HFFc6 (cell line): ENCODE measurements around the gene MSMO1. TPM values are rescaled to one million over a fixed set of nuclear protein-coding genes. Genes with fewer than 3 reads are reported as not detected.

Source experiments
- DNase-seq: peaks from one replicate; pipeline ENCODE4 v3.0.0-alpha.2; 2018
- H3K27ac Mint-ChIP-seq: 2 replicates; pipeline ENCODE4 v1.8.0; 2020; ENCODE audit warnings: mild to moderate bottlenecking, mixed read lengths
- H3K27me3 Mint-ChIP-seq: 2 replicates; pipeline ENCODE4 v1.8.0; 2021; ENCODE audit warnings: mild to moderate bottlenecking, moderate library complexity, mixed read lengths; ENCODE audit not compliant: insufficient read depth
- H3K36me3 Mint-ChIP-seq: 2 replicates; pipeline ENCODE4 v1.8.0; 2021; ENCODE audit warnings: low read depth, mixed read lengths
- H3K4me1 Mint-ChIP-seq: 2 replicates; pipeline ENCODE4 v1.8.0; 2020; ENCODE audit warnings: low read depth, mixed read lengths
- H3K4me3 Mint-ChIP-seq: 2 replicates; pipeline ENCODE4 v1.8.0; 2020; ENCODE audit warnings: mild to moderate bottlenecking, moderate library complexity, mixed read lengths
- H3K9me3 Mint-ChIP-seq: 2 replicates; pipeline ENCODE4 v1.8.0; 2020; ENCODE audit warnings: mild to moderate bottlenecking, mixed read lengths
- CTCF ChIP-seq: fragments of 200-600 bp; sonication (generic); IDR thresholded peaks from 2 replicates; pipeline ENCODE4 v1.5.0; 2021; ENCODE audit warnings: antibody characterized with exemption, mild to moderate bottlenecking
- total RNA-seq, 6 experiments: library from RNA; stranded (reverse); fragmentation: NEBNext Ultra II Directional; extraction: Animal tissue kit (Norgen Biotek cat#: 25700); gene quantifications; 2 replicates in 1 of 6; 3 replicates in 5 of 6; pipeline ENCODE4 v1.2.3, GENCODE V29; 2021

MSMO1 gene
- total RNA-seq, 6 experiments from 2014 or later: 23.8 to 27.9 (median 25.6) TPM

- TF ChIP-seq CTCF: no peak
- no peaks in the 10 kb centered on the region for H3K27me3 Mint-ChIP-seq
- peaks cover 29% of the 10 kb centered on the region for H3K4me1 Mint-ChIP-seq
- no peak overlapping the region for H3K27ac Mint-ChIP-seq
- no peak overlapping the region for H3K4me3 Mint-ChIP-seq
- no peaks in the 10 kb centered on the region for H3K9me3 Mint-ChIP-seq
- no peak for DNase-seq
- peaks cover 3% of the 10 kb centered on the region; the same call in 1 of the 2 replicates for H3K36me3 Mint-ChIP-seq
These were observed 27.9 kb upstream of the MSMO1 start for GRCh38 chr4:165299399-165300060.

- DNase-seq: no peak
- peak overlapping the region; percentile 52 for H3K27ac Mint-ChIP-seq
These were observed 25.6 kb upstream of the MSMO1 start for GRCh38 chr4:165301833-165302232.

GRCh38 chr4:165302658-165303057 lies 24.8 kb upstream of the MSMO1 start:
- no peak for DNase-seq
- Mint-ChIP-seq H3K9me3 (no peaks in the 10 kb centered on the region), H3K36me3 (peaks cover 3% of the 10 kb centered on the region; the same call in 1 of the 2 replicates), H3K4me1 (peaks cover 29% of the 10 kb centered on the region), H3K4me3 (no peak overlapping the region), H3K27me3 (no peaks in the 10 kb centered on the region), H3K27ac (no peak overlapping the region)
- TF ChIP-seq CTCF: no peak

More at GRCh38 chr4:165301833-165302232, 25.6 kb upstream of the MSMO1 start:
- Mint-ChIP-seq H3K4me1 (peaks cover 29% of the 10 kb centered on the region), H3K36me3 (peaks cover 3% of the 10 kb centered on the region; the same call in 1 of the 2 replicates), H3K9me3 (no peaks in the 10 kb centered on the region), H3K4me3 (peak overlapping the region; percentile 86), H3K27me3 (no peaks in the 10 kb centered on the region)
- no peak for TF ChIP-seq CTCF

GRCh38 chr4:165308166-165308565 lies 19.3 kb upstream of the MSMO1 start:
- no peak for DNase-seq
- no peak overlapping the region for H3K4me3 Mint-ChIP-seq
- H3K9me3 Mint-ChIP-seq: no peaks in the 10 kb centered on the region
- no peaks in the 10 kb centered on the region for H3K27me3 Mint-ChIP-seq
- H3K4me1 Mint-ChIP-seq: peaks cover 23% of the 10 kb centered on the region
- H3K36me3 Mint-ChIP-seq: peaks cover 4% of the 10 kb centered on the region; the same call in 1 of the 2 replicates
- TF ChIP-seq CTCF: no peak
- H3K27ac Mint-ChIP-seq: no peak overlapping the region

- no peak for DNase-seq
- Mint-ChIP-seq H3K36me3 (peaks cover 4% of the 10 kb centered on the region; the same call in 1 of the 2 replicates), H3K27me3 (no peaks in the 10 kb centered on the region), H3K4me3 (no peak overlapping the region), H3K27ac (no peak overlapping the region), H3K9me3 (no peaks in the 10 kb centered on the region), H3K4me1 (peaks cover 22% of the 10 kb centered on the region)
- no peak for TF ChIP-seq CTCF
These were observed 18.9 kb upstream of the MSMO1 start for GRCh38 chr4:165308606-165309005.
